Right lobe of liver (tissue), 6 donors: ENCODE results near the gene ZSWIM1. TPM values are rescaled to one million over a fixed set of nuclear protein-coding genes. Genes with fewer than 3 reads are reported as not detected.

Experiments
- ATAC-seq, 4 donors: fragments of 200-7000 bp; cut with Tn5 transposase; one replicate each; pipeline ENCODE4 v1.9.1; 2020; ENCODE audit warnings: mild to moderate bottlenecking in 4 of 4, moderate library complexity in 4 of 4
- DNase-seq, 3 donors: peaks; one replicate each; pipeline ENCODE4 v3.0.0-alpha.2; 2020
- H3K27ac ChIP-seq, 3 donors: fragments of 200-600 bp; one replicate each; pipeline ENCODE4 v1.8.0; 2022
- H3K27me3 ChIP-seq, 2 donors: fragments of 200-600 bp; one replicate each; pipeline ENCODE4 v1.8.0; 2022
- H3K36me3 ChIP-seq, 4 donors: fragments of 200-600 bp; sonication (generic) in 1 of 4; one replicate each; pipeline versions ENCODE4 v1.5.1 to v1.8.0; 2017 to 2022; ENCODE audit warnings: control low read depth in 1 of 4
- H3K4me1 ChIP-seq, 4 donors: fragments of 200-600 bp; sonication (generic) in 1 of 4; one replicate each; pipeline versions ENCODE4 v1.5.1 to v1.8.0; 2017 to 2022; ENCODE audit warnings: control low read depth in 1 of 4
- H3K4me3 ChIP-seq, 3 donors: fragments of 200-600 bp; one replicate each; pipeline ENCODE4 v1.8.0; 2022
- H3K9me3 ChIP-seq, 4 donors: fragments of 200-600 bp; sonication (generic) in 1 of 4; one replicate each; pipeline versions ENCODE4 v1.5.1 to v1.8.0; 2017 to 2022; ENCODE audit warnings: control low read depth in 1 of 4
- POLR2A ChIP-seq: fragments of 450-650 bp; IDR thresholded peaks from one replicate; pipeline ENCODE4 v1.6.1; 2017; ENCODE audit warnings: antibody characterized with exemption, mild to moderate bottlenecking
- WGBS: methylation state at CpG from one replicate; pipeline ENCODE4 v1.1.6; 2018; ENCODE audit warnings: low coverage, low lambda C conversion rate; ENCODE audit not compliant: insufficient coverage; ENCODE audit errors: missing lambda C conversion rate; 5-methylcytosine and 5-hydroxymethylcytosine counted together
- intact Hi-C, 2 donors: fragments of 100-400 bp; cut with DNase I; formaldehyde crosslinking; loops; one replicate each; pipeline versions ENCODE4 v1.11.2 to v1.14.1; 2022
- total RNA-seq, 6 experiments: library from RNA; depleted of rRNA in 2 of 6; stranded (reverse); fragments of >200 nt in 2 of 6; fragmentation: NEBNext Ultra II Directional in 3 of 6; extraction: Animal tissue kit (Norgen Biotek cat#: 25700) in 3 of 6; gene quantifications; one replicate each; pipeline versions ENCODE4 v1.1.0 to v1.2.4, GENCODE V29; 2016 to 2023
- TF ChIP-seq, protein P1 (sequence below), 4 donors: fragments of 200-600 bp in 3 of 4; fragments of 450-650 bp in 1 of 4; IDR thresholded peaks; one replicate each; pipeline versions ENCODE4 v1.5.1 to v1.8.0; 2016 to 2022; ENCODE audit warnings: antibody characterized with exemption in 4 of 4, mild to moderate bottlenecking in 2 of 4
- donor health status: DM: no; HTN: yes; CAD: no.
- donor health status: DM: no; HTN: no; CAD: no.
- donor health status: DM: no; HTN: no; CAD: no.
- donor health status: DM: no; HTN: yes; CAD: no.
- donor health status: DM: no; HTN: yes; CAD: no.

The ZSWIM1 gene
- total RNA-seq, 6 experiments from 2014 or later = 2.4 to 3.3 (median 3.1) TPM

GRCh38 chr20:45850238-45850637, 30.8 kb upstream of the ZSWIM1 start:
- Histone ChIP-seq H3K4me1 (peaks cover 0 to 3% (median 0%) of the 10 kb centered on the region in 4 donors), H3K36me3 (peaks cover 0 to 29% (median 4%) of the 10 kb centered on the region in 4 donors), H3K27ac (no peak overlapping the region), H3K27me3 (no peaks in the 10 kb centered on the region), H3K4me3 (no peak overlapping the region), H3K9me3 (no peaks in the 10 kb centered on the region)
- no peak for ATAC-seq
- intact Hi-C loops = no loop called here
- WGBS = 92% methylated on average over 2 of the region's 2 CpGs
- TF ChIP-seq, protein P1, sequence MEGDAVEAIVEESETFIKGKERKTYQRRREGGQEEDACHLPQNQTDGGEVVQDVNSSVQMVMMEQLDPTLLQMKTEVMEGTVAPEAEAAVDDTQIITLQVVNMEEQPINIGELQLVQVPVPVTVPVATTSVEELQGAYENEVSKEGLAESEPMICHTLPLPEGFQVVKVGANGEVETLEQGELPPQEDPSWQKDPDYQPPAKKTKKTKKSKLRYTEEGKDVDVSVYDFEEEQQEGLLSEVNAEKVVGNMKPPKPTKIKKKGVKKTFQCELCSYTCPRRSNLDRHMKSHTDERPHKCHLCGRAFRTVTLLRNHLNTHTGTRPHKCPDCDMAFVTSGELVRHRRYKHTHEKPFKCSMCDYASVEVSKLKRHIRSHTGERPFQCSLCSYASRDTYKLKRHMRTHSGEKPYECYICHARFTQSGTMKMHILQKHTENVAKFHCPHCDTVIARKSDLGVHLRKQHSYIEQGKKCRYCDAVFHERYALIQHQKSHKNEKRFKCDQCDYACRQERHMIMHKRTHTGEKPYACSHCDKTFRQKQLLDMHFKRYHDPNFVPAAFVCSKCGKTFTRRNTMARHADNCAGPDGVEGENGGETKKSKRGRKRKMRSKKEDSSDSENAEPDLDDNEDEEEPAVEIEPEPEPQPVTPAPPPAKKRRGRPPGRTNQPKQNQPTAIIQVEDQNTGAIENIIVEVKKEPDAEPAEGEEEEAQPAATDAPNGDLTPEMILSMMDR (IDR thresholded peaks at IDR 0.05) = no peak
- TF ChIP-seq POLR2A = no peak
- DNase-seq = no peak

- DNase-seq (no peak), ATAC-seq (no peak)
- Histone ChIP-seq H3K4me3 (no peak overlapping the region), H3K4me1 (peaks cover 0 to 9% (median 3%) of the 10 kb centered on the region in 4 donors), H3K36me3 (peaks cover 0 to 23% (median 3%) of the 10 kb centered on the region in 4 donors), H3K9me3 (no peaks in the 10 kb centered on the region), H3K27me3 (no peaks in the 10 kb centered on the region), H3K27ac (no peak overlapping the region)
- intact Hi-C loops = no loop called here
- no peak for TF ChIP-seq POLR2A
- TF ChIP-seq, protein P1 (IDR thresholded peaks at IDR 0.05) = no peak
- WGBS = no CpG with 5 or more reads among the region's 1 CpG
Measured at GRCh38 chr20:45850926-45851325, 30.1 kb upstream of the ZSWIM1 start.

DNA sequence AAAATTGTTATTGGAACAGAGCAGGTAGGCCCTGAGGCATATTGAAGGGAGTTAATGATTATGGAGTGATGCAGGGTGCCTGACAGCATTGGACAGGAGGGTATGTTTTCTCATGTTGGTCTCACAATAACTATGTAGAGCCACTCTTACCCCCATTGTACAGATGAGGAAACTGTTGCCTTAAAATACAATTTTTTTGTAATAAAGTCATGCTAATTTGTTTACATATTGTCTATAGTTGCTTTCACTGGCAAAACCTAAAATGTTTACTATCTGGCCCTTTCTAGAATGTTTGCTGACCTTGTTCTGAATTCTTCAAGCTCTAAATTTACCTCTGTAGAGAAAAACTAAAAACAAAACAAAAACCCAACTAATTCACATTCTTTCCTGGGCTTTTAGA, 29.5 kb upstream of the ZSWIM1 start:
- intact Hi-C loops = no loop called here
- no peak overlapping the region for H3K27ac ChIP-seq

DNA sequence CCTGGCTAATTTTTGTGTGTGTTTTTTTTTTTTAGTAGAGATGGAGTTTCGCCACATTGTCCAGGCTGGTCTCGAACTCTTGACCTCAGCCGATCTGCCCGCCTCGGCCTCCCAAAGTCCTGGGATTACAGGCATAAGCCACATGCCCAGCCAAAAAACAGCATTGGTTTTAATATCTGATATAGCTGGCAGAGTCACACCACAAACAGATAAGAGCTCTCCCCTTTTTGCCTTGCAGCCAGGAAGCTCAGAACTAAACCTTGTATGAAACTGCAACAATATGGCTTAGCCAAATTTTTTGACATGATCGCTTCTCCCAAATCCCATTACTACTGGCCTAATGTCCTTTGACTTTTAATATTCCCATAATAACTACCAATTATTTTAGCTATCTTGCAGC, 28.7 kb upstream of the ZSWIM1 start:
- no peaks in the 10 kb centered on the region for H3K27me3 ChIP-seq
- intact Hi-C loops = no loop called here
- peaks cover 0 to 9% (median under 1%) of the 10 kb centered on the region in 4 donors for H3K36me3 ChIP-seq
- DNase-seq = no peak
- 100% methylated on average over 6 of the region's 6 CpGs for WGBS
- H3K4me1 ChIP-seq = peaks cover 0 to 16% (median 6%) of the 10 kb centered on the region in 4 donors
- H3K4me3 ChIP-seq = no peak overlapping the region
- no peak for TF ChIP-seq POLR2A
- TF ChIP-seq, protein P1 (IDR thresholded peaks at IDR 0.05) = no peak
- no peaks in the 10 kb centered on the region for H3K9me3 ChIP-seq
- no peak overlapping the region for H3K27ac ChIP-seq
- no peak for ATAC-seq

More for the DNA sequence above, 29.5 kb upstream of the ZSWIM1 start:
- Histone ChIP-seq H3K9me3 (no peaks in the 10 kb centered on the region), H3K4me1 (peaks cover 0 to 15% (median 6%) of the 10 kb centered on the region in 4 donors), H3K27me3 (no peaks in the 10 kb centered on the region), H3K4me3 (no peak overlapping the region), H3K36me3 (peaks cover 0 to 18% (median 3%) of the 10 kb centered on the region in 4 donors)
- ATAC-seq = no peak
- TF ChIP-seq, protein P1 (IDR thresholded peaks at IDR 0.05) = no peak
- no peak for TF ChIP-seq POLR2A
- no peak for DNase-seq

GRCh38 chr20:45853484-45853883, 27.5 kb upstream of the ZSWIM1 start:
- ATAC-seq = no peak
- H3K9me3 ChIP-seq = no peaks in the 10 kb centered on the region
- H3K27ac ChIP-seq = no peak overlapping the region
- intact Hi-C loops = no loop called here
- DNase-seq = no peak
- 84% methylated on average over 2 of the region's 2 CpGs for WGBS
- H3K4me3 ChIP-seq = no peak overlapping the region
- TF ChIP-seq, protein P1 (IDR thresholded peaks at IDR 0.05) = no peak
- TF ChIP-seq POLR2A = no peak
- no peaks in the 10 kb centered on the region for H3K36me3 ChIP-seq
- H3K4me1 ChIP-seq = peaks cover 0 to 19% (median 8%) of the 10 kb centered on the region in 4 donors
- H3K27me3 ChIP-seq = no peaks in the 10 kb centered on the region
